SK-N-SH treated with all-trans-retinoic acid at 6 μM for 48 hours (cell line): Measurements from ENCODE around the gene CHP2.

Experiments used
- ARNTL ChIP-seq: fragments of 450-650 bp; formaldehyde crosslinking; IDR thresholded peaks from 2 replicates; pipeline ENCODE4 v1.5.0; 2020; ENCODE audit warnings: low read depth, mild to moderate bottlenecking, moderate library complexity, borderline replicate concordance
- BACH2 ChIP-seq: fragments of 250-450 bp; sonication (Bioruptor Pico); IDR thresholded peaks from 2 replicates; pipeline ENCODE4 v1.9.0; 2021; ENCODE audit warnings: mild to moderate bottlenecking, borderline replicate concordance
- CREB5 ChIP-seq: fragments of 250-450 bp; sonication (Bioruptor Pico); IDR thresholded peaks from 2 replicates; pipeline ENCODE4 v1.5.1; 2020; ENCODE audit warnings: low read depth, mild to moderate bottlenecking, moderate library complexity
- CSRNP3 ChIP-seq: fragments of 250-450 bp; sonication (Bioruptor Pico); IDR thresholded peaks from 2 replicates; pipeline ENCODE4 v1.5.1; 2021; ENCODE audit warnings: mild to moderate bottlenecking, moderate library complexity
- ESRRG ChIP-seq: fragments of 250-450 bp; sonication (Bioruptor Pico); IDR thresholded peaks from 2 replicates; pipeline ENCODE4 v1.6.1; 2021; ENCODE audit warnings: mild to moderate bottlenecking
- ISL1 ChIP-seq: fragments of 250-450 bp; sonication (Bioruptor Pico); IDR thresholded peaks from 2 replicates; pipeline ENCODE4 v2.1.2; 2022; ENCODE audit warnings: mild to moderate bottlenecking, moderate library complexity
- PATZ1 ChIP-seq: fragments of 250-450 bp; sonication (Bioruptor Pico); IDR thresholded peaks from 2 replicates; pipeline ENCODE4 v1.8.0; 2020; ENCODE audit warnings: mild to moderate bottlenecking, moderate library complexity, borderline replicate concordance
- POU6F1 ChIP-seq: fragments of 250-450 bp; sonication (Bioruptor Pico); IDR thresholded peaks from 2 replicates; pipeline ENCODE4 v1.8.0; 2021; ENCODE audit warnings: low read depth, mild to moderate bottlenecking, moderate library complexity, borderline replicate concordance
- TSHZ2 ChIP-seq: fragments of 250-450 bp; sonication (Bioruptor Pico); IDR thresholded peaks from 2 replicates; pipeline ENCODE4 v1.5.0; 2020; ENCODE audit warnings: mild to moderate bottlenecking, moderate library complexity
- ZC3H10 ChIP-seq: fragments of 250-450 bp; sonication (Bioruptor Pico); IDR thresholded peaks from 2 replicates; pipeline ENCODE4 v1.5.1; 2021; ENCODE audit warnings: mild to moderate bottlenecking, moderate library complexity
- ZFP3 ChIP-seq: fragments of 250-450 bp; sonication (Bioruptor Pico); IDR thresholded peaks from 2 replicates; pipeline ENCODE4 v1.5.0; 2020; ENCODE audit warnings: mild to moderate bottlenecking, moderate library complexity
- ZNF565 ChIP-seq: fragments of 450-650 bp; formaldehyde crosslinking; conservative IDR thresholded peaks from 2 replicates; pipeline ENCODE4 v1.5.0; 2020; ENCODE audit warnings: low read depth, mild to moderate bottlenecking, moderate library complexity
- ZNF70 ChIP-seq: fragments of 450-650 bp; formaldehyde crosslinking; IDR thresholded peaks from 2 replicates; pipeline ENCODE4 v1.5.0; 2020; ENCODE audit warnings: mild to moderate bottlenecking, moderate library complexity

- TF ChIP-seq ZNF565 (CRISPR knock-in tag): no peak
- no peak for TF ChIP-seq ZNF70 (CRISPR knock-in tag)
- no peak for TF ChIP-seq ARNTL
- no peak for TF ChIP-seq PATZ1
- no peak for TF ChIP-seq ESRRG (CRISPR knock-in tag)
- no peak for TF ChIP-seq ZFP3 (CRISPR knock-in tag)
- TF ChIP-seq ZC3H10 (CRISPR knock-in tag): no peak
- TF ChIP-seq POU6F1: no peak
- TF ChIP-seq TSHZ2 (CRISPR knock-in tag): no peak
- TF ChIP-seq BACH2: no peak
- no peak for TF ChIP-seq CSRNP3
- no peak for TF ChIP-seq CREB5 (CRISPR knock-in tag)
- TF ChIP-seq ISL1 (CRISPR knock-in tag): no peak
Measured at GRCh38 chr16:23710504-23710903, 44.3 kb upstream of the CHP2 start.
